GM21723 (cell line): Measurements from ENCODE around the gene SULT1C4.

Experiments
- ATAC-seq: cut with Tn5 transposase; IDR thresholded peaks from one replicate; pipeline ENCODE4 v1.9.1; 2021; ENCODE audit warnings: mild to moderate bottlenecking, moderate library complexity; ENCODE audit not compliant: unreplicated experiment

Gene SULT1C4

GRCh38 chr2:108369153-108369552 is 8.6 kb upstream of the SULT1C4 start:
- ATAC-seq, result no peak

DNA sequence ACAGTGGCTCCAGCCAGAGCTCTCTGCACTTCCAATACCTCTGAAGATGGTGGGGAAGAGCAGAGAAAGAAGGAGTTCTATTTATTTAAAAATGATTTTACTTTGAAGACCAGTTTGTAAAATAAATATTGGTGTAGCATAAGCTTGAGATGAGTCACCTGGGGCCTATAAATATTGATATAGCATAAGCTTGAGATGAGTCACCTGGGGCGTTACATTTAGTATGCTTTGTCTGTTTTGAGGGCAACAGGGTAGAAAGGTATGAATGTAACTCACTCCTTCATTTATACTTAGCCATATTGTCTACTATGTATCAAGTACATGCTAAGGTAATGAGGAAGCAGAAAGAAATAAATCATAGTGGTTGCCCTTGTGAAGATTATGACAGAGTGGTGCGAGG is 7.7 kb upstream of the SULT1C4 start:
- no peak for ATAC-seq

GRCh38 chr2:108376774-108377173 is 980 bp upstream of the SULT1C4 start:
- no peak for ATAC-seq

- no peak for ATAC-seq
Measured at GRCh38 chr2:108377401-108377800, 353 bp upstream of the SULT1C4 start.

DNA sequence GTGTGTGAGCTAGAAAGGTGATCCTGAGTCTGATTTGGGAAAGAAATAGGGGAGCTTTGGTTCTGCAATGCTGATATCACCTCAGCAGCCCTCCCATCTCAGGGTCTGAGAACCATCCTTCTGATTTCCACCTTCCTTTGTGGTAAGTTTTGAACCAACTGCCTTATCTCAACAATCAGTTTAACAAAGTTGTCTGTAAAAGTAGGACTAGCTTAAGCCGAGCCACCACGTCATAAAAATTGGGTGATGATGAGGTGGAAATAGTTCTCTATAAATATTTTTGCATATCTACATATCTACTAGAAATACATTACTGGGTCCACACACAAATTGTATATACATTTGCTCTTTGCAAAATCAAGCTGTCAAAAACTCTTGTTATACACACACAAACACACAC is 1.1 kb downstream of the SULT1C4 start:
- ATAC-seq, result no peak

DNA sequence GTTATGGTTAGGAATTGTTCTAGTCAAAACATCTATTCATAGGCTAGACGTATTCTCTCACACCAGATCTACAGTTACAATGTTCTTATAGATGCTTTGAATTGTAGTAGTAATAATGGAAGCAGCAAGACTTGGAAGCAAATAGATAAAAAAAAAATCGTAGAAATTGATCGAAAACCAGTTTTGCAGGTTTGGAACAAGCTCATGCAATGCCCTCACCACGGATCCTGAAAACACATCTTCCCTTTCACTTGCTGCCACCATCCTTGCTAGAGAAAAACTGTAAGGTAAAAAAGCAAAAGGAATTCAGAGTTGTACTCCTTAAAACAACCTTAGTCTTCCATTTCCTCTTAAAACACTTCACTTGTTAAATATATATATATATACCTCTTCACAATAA is 4.4 kb downstream of the SULT1C4 start:
- no peak for ATAC-seq

DNA sequence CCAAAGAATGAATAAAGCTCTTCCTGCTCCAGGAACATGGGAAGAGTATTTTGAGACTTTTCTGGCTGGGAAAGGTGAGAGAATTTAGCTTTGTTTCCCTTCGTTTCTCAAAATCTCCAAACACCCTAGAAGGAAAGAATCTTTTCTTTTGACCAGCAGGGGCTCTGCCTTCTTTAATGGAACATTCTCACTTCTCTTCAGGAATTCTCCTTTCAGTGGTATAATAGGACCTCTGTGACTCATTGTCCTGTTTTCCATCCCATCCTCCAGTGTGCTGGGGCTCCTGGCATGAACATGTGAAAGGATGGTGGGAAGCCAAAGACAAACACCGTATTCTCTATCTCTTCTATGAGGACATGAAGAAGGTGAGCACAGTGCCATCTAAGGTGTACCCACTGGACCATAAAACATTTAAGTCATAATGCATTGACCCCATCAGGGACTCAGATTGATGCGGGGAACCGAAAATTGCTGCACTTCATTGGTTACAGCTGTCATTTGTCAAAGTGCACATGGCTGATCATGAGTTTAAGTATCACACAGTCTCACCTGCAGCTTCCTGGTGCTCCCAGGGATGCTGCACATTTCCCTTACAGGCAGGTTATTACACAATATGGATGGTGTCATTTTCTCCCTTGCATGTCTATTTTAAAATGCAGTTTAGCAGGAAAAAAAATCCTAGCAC is 5.5 kb downstream of the SULT1C4 start:
- no peak for ATAC-seq

DNA sequence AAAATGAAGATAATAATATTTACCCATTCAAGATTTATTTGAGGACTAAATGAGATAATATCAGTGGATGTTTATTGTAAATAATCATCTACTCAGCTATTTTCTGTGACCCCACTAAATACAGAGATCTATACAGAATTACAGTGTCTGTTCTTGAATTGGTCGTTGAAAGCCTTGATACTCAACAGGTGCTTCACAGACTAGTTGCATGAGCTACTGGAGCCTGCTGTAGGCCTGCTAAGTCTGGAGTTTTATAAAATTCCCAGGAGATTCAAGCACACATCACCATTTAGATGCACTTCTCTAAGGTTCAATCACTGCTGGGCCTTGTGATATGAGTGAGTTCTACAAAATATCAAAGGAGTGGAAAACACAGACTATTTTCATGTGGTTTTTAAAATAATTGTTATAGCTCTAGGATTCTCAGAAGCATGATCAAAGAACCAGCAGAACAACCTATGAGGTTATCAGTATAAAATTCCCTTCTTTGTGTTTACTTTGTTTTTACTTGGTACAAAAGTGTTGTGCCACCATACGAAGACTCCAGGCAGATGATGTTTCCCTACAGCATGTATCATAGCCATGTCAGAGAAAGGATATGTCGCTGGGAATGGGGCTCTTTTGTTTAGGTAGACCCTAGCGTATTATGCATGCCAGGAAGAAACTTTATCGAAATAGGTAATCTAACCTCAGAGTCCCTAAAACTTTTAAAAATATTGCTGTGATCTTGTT is 7.1 kb downstream of the SULT1C4 start:
- ATAC-seq, result no peak

- ATAC-seq, result no peak
Measured at GRCh38 chr2:108385411-108386071, 7.8 kb downstream of the SULT1C4 start.

DNA sequence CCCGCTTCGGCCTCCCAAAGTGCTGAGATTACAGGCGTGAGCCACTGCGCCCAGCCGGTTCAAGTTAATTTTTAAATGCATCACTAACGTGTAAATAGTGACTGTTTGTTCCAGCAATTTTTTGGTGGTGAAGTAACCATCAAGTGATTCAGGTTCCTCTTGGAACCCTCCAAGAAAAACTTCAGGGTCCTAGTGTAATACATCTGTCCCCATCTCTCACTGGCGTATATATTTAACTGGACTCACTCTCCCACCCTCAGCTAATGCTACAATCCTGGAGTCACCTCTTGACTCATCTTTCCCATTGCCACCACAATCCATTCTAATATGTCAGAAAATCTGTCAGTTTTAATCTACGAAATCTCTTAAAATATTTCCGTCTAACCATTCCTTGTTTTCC is 10.3 kb downstream of the SULT1C4 start:
- ATAC-seq, result no peak

DNA sequence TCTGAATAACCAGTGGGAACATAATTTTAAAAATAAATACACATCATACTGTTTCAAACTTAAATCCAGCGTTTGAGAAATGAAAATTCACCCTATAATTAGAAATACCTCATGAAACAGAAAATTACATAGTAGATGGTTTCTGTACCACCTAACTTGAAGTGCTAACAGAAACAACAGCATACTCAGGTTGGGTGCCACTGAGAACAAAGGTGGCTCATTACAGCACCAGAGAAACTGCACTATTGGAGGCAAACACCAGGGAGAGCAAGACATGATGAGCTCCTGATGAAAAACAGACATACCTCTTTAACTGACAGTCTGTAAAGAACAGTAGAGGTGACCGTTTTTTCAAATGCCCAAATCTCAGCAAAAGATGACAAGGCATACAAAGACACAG is 12.6 kb downstream of the SULT1C4 start:
- ATAC-seq, result no peak

GRCh38 chr2:108392029-108392428 is 14.3 kb downstream of the SULT1C4 start:
- no peak for ATAC-seq

DNA sequence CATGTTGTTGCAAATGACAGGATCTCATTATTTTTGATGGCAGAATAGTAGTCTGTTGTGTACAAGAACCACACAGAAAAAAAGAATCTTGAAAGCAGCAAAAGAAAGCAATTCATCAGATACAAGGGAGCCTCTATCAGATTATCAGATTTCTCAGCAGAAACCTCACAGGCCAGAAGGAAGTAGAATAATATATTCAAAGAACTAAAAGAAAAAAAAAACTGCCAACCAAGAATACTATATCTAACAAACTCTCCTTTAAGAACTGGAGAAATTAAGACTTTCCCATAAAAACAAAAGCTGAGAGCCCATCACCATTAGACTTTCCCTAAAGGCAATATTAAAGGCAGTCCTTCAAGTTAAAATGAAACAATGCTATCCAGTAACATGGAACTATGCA is 15.4 kb downstream of the SULT1C4 start:
- no peak for ATAC-seq

GRCh38 chr2:108395155-108395554 is 17.4 kb downstream of the SULT1C4 start:
- ATAC-seq, result no peak

GRCh38 chr2:108396845-108397244 is 19.1 kb downstream of the SULT1C4 start:
- ATAC-seq, result no peak

DNA sequence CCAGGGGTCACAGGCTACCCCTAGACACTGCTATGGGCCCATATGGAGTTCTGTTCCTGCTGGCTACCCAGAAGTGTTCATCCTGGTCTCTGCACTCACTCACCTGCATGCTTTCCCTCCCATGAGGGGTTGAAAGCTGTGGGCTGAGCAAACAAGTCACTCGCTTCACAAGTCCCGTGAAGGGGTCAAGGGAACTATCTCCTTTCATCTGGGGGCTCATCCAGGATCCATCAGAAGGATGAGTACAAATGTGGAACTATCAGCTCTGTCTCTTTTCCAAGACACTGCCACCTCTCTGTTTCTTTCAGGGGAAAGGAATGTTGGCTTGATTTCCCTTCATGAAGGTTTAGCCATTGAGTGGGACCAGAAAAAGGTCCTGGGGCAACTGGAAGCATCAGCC is 21.7 kb downstream of the SULT1C4 start:
- ATAC-seq, result no peak

- ATAC-seq, result no peak
Measured at GRCh38 chr2:108401800-108402199, 24.0 kb downstream of the SULT1C4 start.

DNA sequence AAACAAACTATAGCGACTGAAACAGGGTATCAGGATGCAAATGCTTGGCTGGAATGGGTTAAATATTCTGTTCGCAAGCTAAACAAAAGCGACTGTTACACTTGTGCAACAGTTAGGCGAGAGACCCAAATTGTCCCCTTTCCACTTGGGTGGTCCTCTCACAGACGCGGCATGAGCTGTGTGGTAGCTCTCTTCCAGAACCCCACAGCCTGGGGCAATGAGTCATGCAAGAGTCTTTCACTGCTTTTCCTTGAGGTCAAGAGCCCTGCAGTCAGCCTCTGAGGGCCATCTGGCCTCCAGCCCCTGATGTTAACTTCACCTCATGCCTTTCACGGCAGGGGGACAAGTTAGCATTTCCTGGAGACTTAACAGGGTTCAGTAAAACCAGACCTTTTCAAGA is 25.7 kb downstream of the SULT1C4 start:
- ATAC-seq, result no peak

- no peak for ATAC-seq
Measured at GRCh38 chr2:108404784-108405397, 27.1 kb downstream of the SULT1C4 start.

GRCh38 chr2:108407864-108408729 is 30.3 kb downstream of the SULT1C4 start:
- ATAC-seq, result no peak

GRCh38 chr2:108409768-108410167 is 32.0 kb downstream of the SULT1C4 start:
- ATAC-seq, result no peak
